SK-N-SH treated with all-trans-retinoic acid at 6 μM for 48 hours (cell line): Measurements from ENCODE around the gene MREG.

ENCODE experiments used
- OSR1 ChIP-seq: fragments of 250-450 bp; sonication (Bioruptor Pico); IDR thresholded peaks from 2 replicates; pipeline ENCODE4 v1.8.0; 2022; ENCODE audit warnings: moderate library complexity, mild to moderate bottlenecking, inconsistent platforms
- PPARA ChIP-seq: fragments of 250-450 bp; sonication (Bioruptor Pico); IDR thresholded peaks from 2 replicates; pipeline ENCODE4 v1.5.0; 2020; ENCODE audit warnings: mild to moderate bottlenecking, borderline replicate concordance
- RARB ChIP-seq: fragments of 250-450 bp; sonication (Bioruptor Pico); IDR thresholded peaks from 2 replicates; pipeline ENCODE4 v1.8.0; 2021; ENCODE audit warnings: mild to moderate bottlenecking, moderate library complexity
- SNAI2 ChIP-seq: fragments of 250-450 bp; sonication (Bioruptor Pico); IDR thresholded peaks from 2 replicates; pipeline ENCODE4 v1.5.0; 2020; ENCODE audit warnings: mild to moderate bottlenecking, moderate library complexity
- TSHZ2 ChIP-seq: fragments of 250-450 bp; sonication (Bioruptor Pico); IDR thresholded peaks from 2 replicates; pipeline ENCODE4 v1.5.0; 2020; ENCODE audit warnings: mild to moderate bottlenecking, moderate library complexity
- ZFP3 ChIP-seq: fragments of 250-450 bp; sonication (Bioruptor Pico); IDR thresholded peaks from 2 replicates; pipeline ENCODE4 v1.5.0; 2020; ENCODE audit warnings: mild to moderate bottlenecking, moderate library complexity
- ZNF565 ChIP-seq: fragments of 450-650 bp; formaldehyde crosslinking; conservative IDR thresholded peaks from 2 replicates; pipeline ENCODE4 v1.5.0; 2020; ENCODE audit warnings: low read depth, mild to moderate bottlenecking, moderate library complexity
- ZNF8 ChIP-seq: fragments of 450-650 bp; formaldehyde crosslinking; IDR thresholded peaks from 2 replicates; pipeline ENCODE4 v1.5.0; 2020; ENCODE audit warnings: mild to moderate bottlenecking, moderate library complexity

- TF ChIP-seq ZFP3 (CRISPR knock-in tag) (no peak), RARB (no peak), ZNF565 (CRISPR knock-in tag) (no peak), TSHZ2 (CRISPR knock-in tag) (no peak), OSR1 (CRISPR knock-in tag) (no peak), ZNF8 (no peak), SNAI2 (CRISPR knock-in tag) (no peak), PPARA (CRISPR knock-in tag) (no peak)
Measured at GRCh38 chr2:215914777-215915165, 98.6 kb downstream of the MREG start.
